Measurements from ENCODE around the gene FAM222B.

DNA sequence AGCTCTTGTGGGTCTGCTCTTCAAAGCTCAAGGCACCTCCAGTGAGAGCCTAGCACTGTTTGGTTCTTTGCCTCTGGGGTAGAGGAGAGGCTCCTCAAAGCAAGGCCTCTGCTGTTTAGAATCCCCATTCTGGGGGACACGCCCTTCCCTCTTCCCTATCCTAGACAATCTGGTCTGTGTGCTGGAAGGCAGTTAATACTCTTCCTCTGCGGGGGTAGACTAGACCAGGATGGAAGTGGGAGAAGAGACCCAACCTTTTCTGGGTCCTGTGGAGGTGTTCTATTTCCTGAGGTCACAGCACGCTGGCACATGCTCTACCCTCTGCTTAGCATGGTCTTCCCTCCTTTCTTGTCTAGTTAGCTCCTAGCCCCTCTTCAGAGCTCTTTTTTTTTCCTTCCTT lies 20.0 kb upstream of the FAM222B start:
- TF ChIP-seq POLR2AphosphoS5 (IDR thresholded peaks at IDR 0.05) (no peak), EP300 (IDR thresholded peaks at IDR 0.05) (no peak), POLR2A (IDR thresholded peaks at IDR 0.05) (no peak)
- TF ChIP-seq, protein P1, sequence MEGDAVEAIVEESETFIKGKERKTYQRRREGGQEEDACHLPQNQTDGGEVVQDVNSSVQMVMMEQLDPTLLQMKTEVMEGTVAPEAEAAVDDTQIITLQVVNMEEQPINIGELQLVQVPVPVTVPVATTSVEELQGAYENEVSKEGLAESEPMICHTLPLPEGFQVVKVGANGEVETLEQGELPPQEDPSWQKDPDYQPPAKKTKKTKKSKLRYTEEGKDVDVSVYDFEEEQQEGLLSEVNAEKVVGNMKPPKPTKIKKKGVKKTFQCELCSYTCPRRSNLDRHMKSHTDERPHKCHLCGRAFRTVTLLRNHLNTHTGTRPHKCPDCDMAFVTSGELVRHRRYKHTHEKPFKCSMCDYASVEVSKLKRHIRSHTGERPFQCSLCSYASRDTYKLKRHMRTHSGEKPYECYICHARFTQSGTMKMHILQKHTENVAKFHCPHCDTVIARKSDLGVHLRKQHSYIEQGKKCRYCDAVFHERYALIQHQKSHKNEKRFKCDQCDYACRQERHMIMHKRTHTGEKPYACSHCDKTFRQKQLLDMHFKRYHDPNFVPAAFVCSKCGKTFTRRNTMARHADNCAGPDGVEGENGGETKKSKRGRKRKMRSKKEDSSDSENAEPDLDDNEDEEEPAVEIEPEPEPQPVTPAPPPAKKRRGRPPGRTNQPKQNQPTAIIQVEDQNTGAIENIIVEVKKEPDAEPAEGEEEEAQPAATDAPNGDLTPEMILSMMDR (IDR thresholded peaks at IDR 0.05) = no peak

Data from suprapubic skin (tissue), 4 donors.